HUES64 (cell line): Measurements from ENCODE around the gene CDK14.
"Not testable (repeated sequence)": the region's sequence is repeated elsewhere in the genome, so short reads cannot be mapped to it uniquely, and the experiment has no call there.

Experiments used
- H3K27ac ChIP-seq: 2 replicates; pipeline ENCODE4 v1.7.0; 2013; ENCODE audit warnings: low read depth, low read length, inconsistent platforms
- H3K27me3 ChIP-seq: 2 replicates; pipeline ENCODE4 v1.6.1; 2013; ENCODE audit warnings: mild to moderate bottlenecking, low read length; ENCODE audit not compliant: insufficient read depth
- H3K36me3 ChIP-seq: 2 replicates; pipeline ENCODE4 v1.6.1; 2013; ENCODE audit warnings: mild to moderate bottlenecking, low read length; ENCODE audit not compliant: insufficient read depth
- H3K4me1 ChIP-seq: 2 replicates; pipeline ENCODE4 v1.6.1; 2013; ENCODE audit warnings: mild to moderate bottlenecking, low read length, moderate library complexity; ENCODE audit not compliant: insufficient read depth
- H3K4me3 ChIP-seq: 2 replicates; pipeline ENCODE4 v1.5.1; 2013; ENCODE audit warnings: mild to moderate bottlenecking, low read length, moderate library complexity
- H3K9ac ChIP-seq: 2 replicates; pipeline ENCODE4 v1.6.1; 2013; ENCODE audit warnings: mild to moderate bottlenecking, low read depth, low read length
- H3K9me3 ChIP-seq: 2 replicates; pipeline ENCODE4 v1.6.1; 2013; ENCODE audit warnings: low read depth, low read length; ENCODE audit not compliant: insufficient read depth
- WGBS: fragments of 150-250, 120-280 bp; methylation state at CpG from one replicate; pipeline ENCODE4 v1.1.7; 2013; ENCODE audit warnings: missing lambda C conversion rate; 5-methylcytosine and 5-hydroxymethylcytosine counted together

Gene CDK14

GRCh38 chr7:90773269-90773668 lies 177.1 kb downstream of the CDK14 start:
- Histone ChIP-seq H3K9me3 (peaks cover 12% of the 10 kb centered on the region), H3K36me3 (peaks cover 4% of the 10 kb centered on the region; the same call in 1 of the 2 replicates), H3K4me1 (0 out of 2 replicates have a peak, but pooled peaks cover 5% of the 10 kb centered on the region), H3K4me3 (no peak overlapping the region), H3K27me3 (no peaks in the 10 kb centered on the region), H3K27ac (no peak overlapping the region), H3K9ac (no peak overlapping the region)
- 97% methylated on average over 3 of the region's 3 CpGs for WGBS

- no peak overlapping the region for H3K9ac ChIP-seq
- H3K4me3 ChIP-seq: no peak overlapping the region
- no peaks in the 10 kb centered on the region for H3K27me3 ChIP-seq
- H3K9me3 ChIP-seq: peaks cover 12% of the 10 kb centered on the region
- peaks cover 4% of the 10 kb centered on the region; the same call in 1 of the 2 replicates for H3K36me3 ChIP-seq
- whole genome bisulfite sequencing: 98% methylated on average over 3 of the region's 3 CpGs
- H3K27ac ChIP-seq: no peak overlapping the region
- 0 out of 2 replicates have a peak, but pooled peaks cover 5% of the 10 kb centered on the region for H3K4me1 ChIP-seq
Observed at GRCh38 chr7:90774706-90775105, 178.6 kb downstream of the CDK14 start.

- 0 out of 2 replicates have a peak, but pooled peaks cover 5% of the 10 kb centered on the region for H3K4me1 ChIP-seq
- H3K9me3 ChIP-seq: peaks cover 12% of the 10 kb centered on the region
- WGBS: 50% methylated on average over 1 of the region's 1 CpG
- peaks cover 4% of the 10 kb centered on the region; the same call in 1 of the 2 replicates for H3K36me3 ChIP-seq
- no peak overlapping the region for H3K9ac ChIP-seq
- H3K27ac ChIP-seq: no peak overlapping the region
- no peaks in the 10 kb centered on the region for H3K27me3 ChIP-seq
- H3K4me3 ChIP-seq: no peak overlapping the region
Observed at GRCh38 chr7:90775383-90775965, 179.4 kb downstream of the CDK14 start.

GRCh38 chr7:90777041-90777440 lies 180.9 kb downstream of the CDK14 start:
- Histone ChIP-seq H3K9ac (no peak overlapping the region), H3K4me3 (no peak overlapping the region), H3K9me3 (0 out of 2 replicates have a peak, but pooled peaks cover 3% of the 10 kb centered on the region), H3K27ac (no peak overlapping the region), H3K36me3 (no peaks in the 10 kb centered on the region), H3K27me3 (no peaks in the 10 kb centered on the region), H3K4me1 (0 out of 2 replicates have a peak, but pooled peaks cover 5% of the 10 kb centered on the region)
- WGBS: 90% methylated on average over 2 of the region's 2 CpGs

- Histone ChIP-seq H3K4me1 (0 out of 2 replicates have a peak, but pooled peaks cover 5% of the 10 kb centered on the region), H3K36me3 (no peaks in the 10 kb centered on the region), H3K9me3 (no peaks in the 10 kb centered on the region), H3K27me3 (no peaks in the 10 kb centered on the region), H3K4me3 (no peak overlapping the region), H3K9ac (no peak overlapping the region), H3K27ac (no peak overlapping the region)
- WGBS: 78% methylated on average over 4 of the region's 4 CpGs
Observed at GRCh38 chr7:90777465-90777864, 181.3 kb downstream of the CDK14 start.

- no peaks in the 10 kb centered on the region for H3K36me3 ChIP-seq
- H3K9me3 ChIP-seq: no peaks in the 10 kb centered on the region
- H3K4me1 ChIP-seq: 0 out of 2 replicates have a peak, but pooled peaks cover 5% of the 10 kb centered on the region
- H3K27ac ChIP-seq: no peak overlapping the region
- no peaks in the 10 kb centered on the region for H3K27me3 ChIP-seq
- H3K4me3 ChIP-seq: no peak overlapping the region
- no peak overlapping the region for H3K9ac ChIP-seq
Observed at GRCh38 chr7:90777886-90778285, 181.8 kb downstream of the CDK14 start.

GRCh38 chr7:90788052-90788451 lies 191.9 kb downstream of the CDK14 start:
- H3K36me3 ChIP-seq: peaks cover 9% of the 10 kb centered on the region; the same call in 1 of the 2 replicates
- 93% methylated on average over 4 of the region's 4 CpGs for WGBS
- H3K9ac ChIP-seq: no peak overlapping the region
- H3K9me3 ChIP-seq: peaks cover 9% of the 10 kb centered on the region; the same call in 1 of the 2 replicates
- no peaks in the 10 kb centered on the region for H3K27me3 ChIP-seq
- peaks cover 3% of the 10 kb centered on the region; the same call in 1 of the 2 replicates for H3K4me1 ChIP-seq
- H3K27ac ChIP-seq: no peak overlapping the region
- no peak overlapping the region for H3K4me3 ChIP-seq

- no CpG with 5 or more reads among the region's 1 CpG for WGBS
- no peak overlapping the region for H3K27ac ChIP-seq
Observed at GRCh38 chr7:90789736-90790306, 193.7 kb downstream of the CDK14 start.

GRCh38 chr7:90791596-90791995 lies 195.5 kb downstream of the CDK14 start:
- peaks cover 15% of the 10 kb centered on the region; the same call in 1 of the 2 replicates for H3K36me3 ChIP-seq
- H3K9me3 ChIP-seq: peaks cover 21% of the 10 kb centered on the region; the same call in 1 of the 2 replicates
- no peak overlapping the region for H3K9ac ChIP-seq
- no peaks in the 10 kb centered on the region for H3K27me3 ChIP-seq
- 85% methylated on average over 3 of the region's 3 CpGs for WGBS
- H3K4me3 ChIP-seq: no peak overlapping the region
- no peak overlapping the region for H3K27ac ChIP-seq
- H3K4me1 ChIP-seq: peaks cover 3% of the 10 kb centered on the region; the same call in 1 of the 2 replicates

More at GRCh38 chr7:90789736-90790306, 193.7 kb downstream of the CDK14 start:
- Histone ChIP-seq H3K27me3 (no peaks in the 10 kb centered on the region), H3K4me3 (no peak overlapping the region), H3K36me3 (peaks cover 15% of the 10 kb centered on the region; the same call in 1 of the 2 replicates), H3K9ac (no peak overlapping the region), H3K9me3 (peaks cover 21% of the 10 kb centered on the region; the same call in 1 of the 2 replicates), H3K4me1 (peaks cover 3% of the 10 kb centered on the region; the same call in 1 of the 2 replicates)

- Histone ChIP-seq H3K4me1 (peaks cover 3% of the 10 kb centered on the region; the same call in 1 of the 2 replicates), H3K9ac (no peak overlapping the region), H3K36me3 (peaks cover 15% of the 10 kb centered on the region; the same call in 1 of the 2 replicates), H3K9me3 (peaks cover 21% of the 10 kb centered on the region; the same call in 1 of the 2 replicates), H3K4me3 (no peak overlapping the region), H3K27ac (no peak overlapping the region), H3K27me3 (no peaks in the 10 kb centered on the region)
- WGBS: 94% methylated on average over 1 of the region's 1 CpG
Observed at GRCh38 chr7:90792301-90792700, 196.2 kb downstream of the CDK14 start.

- WGBS: 94% methylated on average over 12 of the region's 12 CpGs
- H3K27me3 ChIP-seq, H3K4me1 ChIP-seq, H3K27ac ChIP-seq, H3K9ac ChIP-seq, H3K4me3 ChIP-seq: not testable (repeated sequence)
- H3K9me3 ChIP-seq: peaks cover 24% of the 10 kb centered on the region; the same call in 1 of the 2 replicates
- peaks cover 15% of the 10 kb centered on the region; the same call in 1 of the 2 replicates for H3K36me3 ChIP-seq
Observed at GRCh38 chr7:90794234-90794633, 198.1 kb downstream of the CDK14 start.
